Left ventricle myocardium inferior (tissue), 1 donor: ENCODE measurements around the gene TMTC1. TPM values are rescaled to one million over a fixed set of nuclear protein-coding genes. Genes with fewer than 3 reads are reported as not detected.

Source experiments
- DNase-seq: peaks from one replicate; pipeline ENCODE4 v3.0.0-alpha.2; 2020
- H3K27ac ChIP-seq: fragments of 200-600 bp; replicated peaks from 2 replicates; pipeline ENCODE4 v1.8.0; 2021
- H3K27me3 ChIP-seq: fragments of 200-600 bp; 2 replicates; pipeline ENCODE4 v1.8.0; 2021; ENCODE audit warnings: low read depth
- H3K36me3 ChIP-seq: fragments of 200-600 bp; 2 replicates; pipeline ENCODE4 v1.8.0; 2021
- H3K4me1 ChIP-seq: fragments of 200-600 bp; 2 replicates; pipeline ENCODE4 v1.8.0; 2021
- H3K4me3 ChIP-seq: fragments of 200-600 bp; 2 replicates; pipeline ENCODE4 v1.8.0; 2021; ENCODE audit warnings: mild to moderate bottlenecking, moderate library complexity
- H3K9me3 ChIP-seq: fragments of 200-600 bp; replicated peaks from 2 replicates; pipeline ENCODE4 v1.8.0; 2021
- intact Hi-C: fragments of 100-400 bp; cut with micrococcal nuclease; formaldehyde crosslinking; loops from one replicate; pipeline ENCODE4 v1.11.0; 2022
- total RNA-seq: library from RNA; stranded (reverse); fragmentation: NEBNext Ultra II Directional; extraction: Animal tissue kit (Norgen Biotek cat#: 25700); gene quantifications from one replicate; pipeline ENCODE4 v1.2.1, GENCODE V29; 2021
- TF ChIP-seq, protein P1 (sequence below): fragments of 200-600 bp; IDR thresholded peaks from 2 replicates; pipeline ENCODE4 v1.8.0; 2021; ENCODE audit warnings: antibody characterized with exemption, mild to moderate bottlenecking, borderline replicate concordance
- donor health status: DM: no; HTN: yes; CAD: no; lungs with severe emphysema.

TMTC1 gene
- total RNA-seq, 1 donor from 2014 or later, result 38.4 TPM

DNA sequence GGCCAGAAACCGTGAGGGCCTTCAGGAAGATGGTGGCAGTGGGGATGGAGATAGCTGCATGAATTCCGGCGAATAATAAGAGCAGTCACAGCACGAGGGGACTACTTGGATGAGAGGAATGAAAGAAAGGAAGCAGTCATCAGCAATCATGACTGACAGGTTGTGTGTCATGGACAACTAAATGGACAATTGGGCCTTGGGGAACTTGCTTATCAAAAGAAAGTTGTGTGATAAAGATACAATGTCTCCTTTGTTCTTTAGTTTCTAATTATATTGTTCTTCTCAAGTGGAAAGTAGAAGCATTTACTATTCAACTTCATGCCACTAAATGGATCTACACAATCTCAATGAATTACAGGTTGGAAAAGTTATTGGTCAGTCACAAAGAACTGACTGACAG, 130.5 kb downstream of the TMTC1 start:
- intact Hi-C loops, result no loop called here
- H3K27me3 ChIP-seq, result no peaks in the 10 kb centered on the region
- no peak overlapping the region for H3K4me3 ChIP-seq
- H3K27ac ChIP-seq, result no peak overlapping the region
- DNase-seq, result no peak
- peaks cover 56% of the 10 kb centered on the region for H3K36me3 ChIP-seq
- peaks cover 26% of the 10 kb centered on the region for H3K4me1 ChIP-seq
- TF ChIP-seq, protein P1, sequence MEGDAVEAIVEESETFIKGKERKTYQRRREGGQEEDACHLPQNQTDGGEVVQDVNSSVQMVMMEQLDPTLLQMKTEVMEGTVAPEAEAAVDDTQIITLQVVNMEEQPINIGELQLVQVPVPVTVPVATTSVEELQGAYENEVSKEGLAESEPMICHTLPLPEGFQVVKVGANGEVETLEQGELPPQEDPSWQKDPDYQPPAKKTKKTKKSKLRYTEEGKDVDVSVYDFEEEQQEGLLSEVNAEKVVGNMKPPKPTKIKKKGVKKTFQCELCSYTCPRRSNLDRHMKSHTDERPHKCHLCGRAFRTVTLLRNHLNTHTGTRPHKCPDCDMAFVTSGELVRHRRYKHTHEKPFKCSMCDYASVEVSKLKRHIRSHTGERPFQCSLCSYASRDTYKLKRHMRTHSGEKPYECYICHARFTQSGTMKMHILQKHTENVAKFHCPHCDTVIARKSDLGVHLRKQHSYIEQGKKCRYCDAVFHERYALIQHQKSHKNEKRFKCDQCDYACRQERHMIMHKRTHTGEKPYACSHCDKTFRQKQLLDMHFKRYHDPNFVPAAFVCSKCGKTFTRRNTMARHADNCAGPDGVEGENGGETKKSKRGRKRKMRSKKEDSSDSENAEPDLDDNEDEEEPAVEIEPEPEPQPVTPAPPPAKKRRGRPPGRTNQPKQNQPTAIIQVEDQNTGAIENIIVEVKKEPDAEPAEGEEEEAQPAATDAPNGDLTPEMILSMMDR, result no peak
- H3K9me3 ChIP-seq, result no peaks in the 10 kb centered on the region

DNA sequence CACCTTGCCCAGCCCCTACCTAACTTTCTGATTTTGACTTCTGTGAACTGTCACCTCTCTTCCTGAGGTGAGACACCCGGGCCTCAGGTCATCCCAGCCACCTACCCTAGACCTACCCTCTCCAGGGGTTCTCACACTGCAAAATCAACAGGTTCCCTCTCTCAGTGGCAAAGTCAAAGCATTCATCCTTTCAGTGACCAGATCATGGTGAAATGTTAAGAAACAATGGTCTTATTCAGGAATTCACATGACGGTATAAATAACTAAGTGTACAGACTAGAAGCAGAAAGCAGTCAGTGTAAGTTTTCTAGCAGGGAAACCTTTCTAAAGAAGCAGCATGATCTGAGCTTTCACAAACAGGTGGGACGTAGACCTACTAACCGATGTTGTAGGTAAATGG, 133.4 kb downstream of the TMTC1 start:
- no peak overlapping the region for H3K4me3 ChIP-seq
- intact Hi-C loops, result no loop called here

DNA sequence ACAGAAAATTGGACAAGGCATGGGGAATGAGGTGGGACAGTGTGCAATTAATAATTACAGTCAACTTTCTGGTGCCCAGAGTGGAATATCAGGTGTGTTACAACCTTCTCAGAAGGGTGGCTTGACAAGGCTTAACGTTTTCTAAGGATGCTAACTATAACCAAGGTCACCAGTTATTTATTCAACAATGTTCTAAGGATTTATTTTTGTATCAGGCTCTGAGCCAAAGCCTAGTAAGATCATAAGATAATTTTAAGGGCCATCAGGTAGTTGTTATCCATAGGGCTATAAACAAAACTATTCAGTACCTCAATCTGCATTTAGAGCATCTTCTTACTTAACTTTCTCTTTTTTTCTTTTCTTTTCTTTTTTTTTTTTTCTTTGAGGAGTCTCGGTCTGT, 134.0 kb downstream of the TMTC1 start:
- H3K36me3 ChIP-seq, result peaks cover 57% of the 10 kb centered on the region
- H3K4me1 ChIP-seq, result peaks cover 6% of the 10 kb centered on the region
- H3K27ac ChIP-seq, result no peak overlapping the region
- no peak for DNase-seq
- no peaks in the 10 kb centered on the region for H3K27me3 ChIP-seq
- H3K4me3 ChIP-seq, result no peak overlapping the region
- TF ChIP-seq, protein P1, result no peak
- intact Hi-C loops, result no loop called here
- H3K9me3 ChIP-seq, result no peaks in the 10 kb centered on the region

More for the DNA sequence above, 133.4 kb downstream of the TMTC1 start:
- H3K27ac ChIP-seq, result no peak overlapping the region
- no peaks in the 10 kb centered on the region for H3K27me3 ChIP-seq
- DNase-seq, result no peak
- TF ChIP-seq, protein P1, result no peak
- H3K36me3 ChIP-seq, result peaks cover 63% of the 10 kb centered on the region
- no peaks in the 10 kb centered on the region for H3K9me3 ChIP-seq
- H3K4me1 ChIP-seq, result peaks cover 6% of the 10 kb centered on the region

DNA sequence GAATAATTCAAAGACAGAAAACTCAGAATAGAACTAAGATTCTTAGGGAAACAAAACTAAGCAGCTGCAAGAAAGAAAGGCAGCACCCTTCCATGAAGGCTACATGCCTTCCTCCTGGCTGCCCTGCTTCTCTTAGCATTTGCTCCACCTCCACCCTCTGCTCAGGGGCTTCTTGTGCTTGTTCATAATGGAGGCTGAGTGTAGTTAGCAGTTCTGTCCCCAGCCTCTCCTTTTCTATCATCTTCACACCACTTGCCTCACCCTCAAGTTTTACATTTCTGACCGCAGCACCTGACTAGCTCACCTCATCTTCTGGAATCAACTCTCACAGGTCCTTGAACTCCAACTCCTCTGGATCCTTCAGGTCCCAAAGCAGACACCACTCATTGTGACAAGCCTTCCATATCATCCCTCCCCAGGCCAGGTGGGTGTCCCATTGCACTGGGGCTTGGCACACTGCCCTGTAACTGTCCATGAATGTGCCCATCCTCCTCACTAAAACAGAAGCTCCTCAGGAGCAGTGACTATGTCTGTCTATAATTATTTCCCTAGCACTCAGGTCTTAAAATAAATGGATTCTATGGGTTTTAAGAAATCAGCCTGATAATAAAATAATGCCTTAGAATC, 139.1 kb downstream of the TMTC1 start:
- intact Hi-C loops, result no loop called here
- DNase-seq, result no peak
- Histone ChIP-seq H3K36me3 (peaks cover 22% of the 10 kb centered on the region), H3K9me3 (no peaks in the 10 kb centered on the region), H3K4me1 (peaks cover 25% of the 10 kb centered on the region), H3K27me3 (no peaks in the 10 kb centered on the region), H3K4me3 (no peak overlapping the region), H3K27ac (peak overlapping the region; percentile 13)
- TF ChIP-seq, protein P1, result no peak

DNA sequence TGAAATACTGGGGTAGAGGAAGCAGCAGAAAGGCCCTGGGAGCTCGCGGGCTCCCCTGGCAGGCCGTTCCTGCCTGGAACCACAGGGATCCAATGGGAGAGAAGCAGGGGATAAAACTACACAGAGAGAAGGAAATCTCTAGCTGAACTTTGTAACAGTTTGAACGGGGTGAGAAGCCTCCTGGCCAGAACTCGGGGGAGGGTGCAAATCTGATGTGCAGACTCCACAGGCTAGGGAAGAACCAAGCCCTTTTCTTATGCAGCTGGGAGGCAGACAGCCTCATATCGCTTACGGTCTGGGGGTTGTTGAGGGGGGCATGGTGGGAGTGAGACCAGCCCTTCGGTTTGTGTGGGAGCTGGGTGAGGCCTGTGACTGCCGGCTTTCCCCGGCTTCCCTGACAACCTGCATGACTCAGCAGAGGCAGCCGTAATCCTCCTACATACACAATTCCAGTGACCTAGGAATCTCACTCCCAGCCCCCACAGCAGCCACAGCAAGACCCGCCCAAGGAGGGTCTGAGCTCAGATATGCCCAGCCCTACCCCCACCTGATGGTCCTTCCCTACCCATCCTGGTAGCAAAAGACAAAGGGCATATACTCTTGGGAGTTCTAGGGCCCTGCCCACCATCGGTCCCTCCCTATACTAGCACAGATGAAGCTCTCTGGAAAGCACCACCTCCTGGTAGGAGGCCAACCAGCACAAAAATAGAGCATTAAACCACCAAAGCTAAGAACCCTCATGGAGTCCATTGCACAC, 143.0 kb downstream of the TMTC1 start:
- peaks cover 26% of the 10 kb centered on the region for H3K4me1 ChIP-seq
- H3K27ac ChIP-seq, result peak overlapping the region; percentile 76
- TF ChIP-seq, protein P1, result peak; percentile 25
- no peaks in the 10 kb centered on the region for H3K9me3 ChIP-seq
- H3K4me3 ChIP-seq, result peak overlapping the region; percentile 37
- DNase-seq, result peak; percentile 35
- no peaks in the 10 kb centered on the region for H3K27me3 ChIP-seq
- no peaks in the 10 kb centered on the region for H3K36me3 ChIP-seq
- intact Hi-C loops, result no loop called here
